T-helper 2 cell (primary cell): ENCODE results near the gene RAB39A.

Experiments
- DNase-seq, 5 experiments: peaks; one replicate each; pipeline versions ENCODE4 v3.0.0 to v3.0.0-alpha.2; 2012 to 2022

Gene RAB39A

DNA sequence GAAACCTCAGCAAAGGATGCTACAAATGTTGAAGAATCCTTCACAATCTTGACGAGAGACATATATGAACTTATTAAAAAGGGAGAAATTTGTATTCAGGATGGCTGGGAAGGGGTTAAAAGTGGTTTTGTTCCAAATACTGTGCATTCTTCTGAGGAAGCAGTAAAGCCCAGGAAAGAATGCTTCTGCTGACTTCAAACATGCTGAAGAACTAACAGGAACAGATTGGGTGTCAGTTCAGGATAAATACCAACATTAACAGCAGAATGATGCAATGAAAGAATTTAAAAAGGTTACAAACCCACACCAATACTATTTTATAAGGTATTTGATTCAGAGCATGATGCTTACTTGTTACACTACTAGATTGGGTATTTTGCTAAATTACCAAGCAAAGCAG is 33.9 kb downstream of the RAB39A start:
- no peak for DNase-seq

DNA sequence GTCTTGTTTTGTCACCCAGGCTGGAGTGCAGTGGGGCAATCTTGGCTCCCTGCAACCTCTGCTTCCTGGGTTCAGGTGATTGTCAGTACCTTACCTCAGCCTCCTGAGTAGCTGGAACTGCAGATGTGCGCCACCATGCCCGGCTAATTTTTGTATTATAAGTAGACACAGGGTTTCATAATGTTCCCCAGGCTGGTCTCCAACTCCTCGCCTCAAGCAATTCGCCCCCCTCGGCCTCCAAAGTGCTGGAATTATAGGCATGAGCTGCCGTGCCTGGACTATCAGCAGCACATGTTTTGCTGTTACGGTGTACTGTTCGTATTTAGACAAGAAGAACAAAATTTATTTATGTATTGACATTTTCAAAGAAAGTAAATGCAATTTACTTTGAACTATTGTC is 34.8 kb downstream of the RAB39A start:
- DNase-seq = no peak

DNA sequence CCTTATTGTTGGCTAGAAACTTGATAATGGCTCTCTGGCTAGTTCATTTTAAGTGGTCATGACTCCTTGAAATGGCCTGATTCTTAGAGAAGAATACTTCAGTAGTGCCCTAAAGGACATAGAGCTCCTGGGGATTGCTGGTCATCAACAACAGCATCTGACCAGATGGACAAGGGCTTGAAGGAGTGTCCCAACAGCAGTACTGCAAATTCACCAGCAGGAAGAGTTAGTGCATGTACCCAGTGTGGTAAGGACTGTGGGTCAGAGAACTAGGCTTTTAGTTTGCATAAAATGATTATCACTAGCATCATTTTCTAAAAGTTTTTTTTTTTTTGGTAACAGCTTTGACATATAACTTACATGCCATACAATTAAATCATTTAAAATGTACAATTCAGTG is 41.0 kb downstream of the RAB39A start:
- DNase-seq = no peak

DNA sequence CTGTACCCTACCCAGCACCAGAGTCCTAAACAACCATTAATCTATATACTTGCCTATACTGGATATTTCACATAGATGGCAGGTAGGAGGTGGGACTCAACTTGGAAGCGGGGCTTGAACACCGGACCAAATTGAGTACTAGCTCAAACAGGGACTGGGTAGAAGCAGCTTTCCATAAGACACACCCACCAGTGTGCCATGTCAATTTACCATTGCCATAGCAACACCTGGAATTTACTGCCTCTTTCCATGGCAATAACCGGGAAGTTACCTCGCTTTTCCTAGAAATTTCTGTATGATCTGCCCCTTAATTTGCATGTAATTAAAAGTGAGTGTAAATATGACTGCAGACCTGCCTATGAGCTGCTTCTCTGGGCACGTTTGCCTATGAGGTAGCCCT is 41.8 kb downstream of the RAB39A start:
- DNase-seq = no peak

DNA sequence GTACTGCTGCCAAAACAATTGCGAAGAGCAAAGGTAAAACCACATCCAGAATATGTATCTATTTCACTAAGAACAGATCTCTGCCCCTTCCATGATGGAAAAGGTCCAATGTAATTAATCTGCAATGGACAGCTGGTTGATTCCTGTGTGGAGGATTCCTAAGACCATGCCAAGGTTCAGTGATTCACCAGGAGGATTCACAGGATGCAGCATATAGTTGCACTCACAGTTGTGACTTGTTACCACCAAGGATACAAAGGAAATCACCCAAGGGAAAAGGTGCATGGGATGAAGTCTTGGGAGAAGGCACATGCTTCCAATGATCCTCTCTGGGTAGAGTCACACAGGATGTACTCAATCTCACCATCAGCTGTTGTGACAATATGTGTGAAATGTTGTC is 45.4 kb downstream of the RAB39A start:
- DNase-seq = no peak

DNA sequence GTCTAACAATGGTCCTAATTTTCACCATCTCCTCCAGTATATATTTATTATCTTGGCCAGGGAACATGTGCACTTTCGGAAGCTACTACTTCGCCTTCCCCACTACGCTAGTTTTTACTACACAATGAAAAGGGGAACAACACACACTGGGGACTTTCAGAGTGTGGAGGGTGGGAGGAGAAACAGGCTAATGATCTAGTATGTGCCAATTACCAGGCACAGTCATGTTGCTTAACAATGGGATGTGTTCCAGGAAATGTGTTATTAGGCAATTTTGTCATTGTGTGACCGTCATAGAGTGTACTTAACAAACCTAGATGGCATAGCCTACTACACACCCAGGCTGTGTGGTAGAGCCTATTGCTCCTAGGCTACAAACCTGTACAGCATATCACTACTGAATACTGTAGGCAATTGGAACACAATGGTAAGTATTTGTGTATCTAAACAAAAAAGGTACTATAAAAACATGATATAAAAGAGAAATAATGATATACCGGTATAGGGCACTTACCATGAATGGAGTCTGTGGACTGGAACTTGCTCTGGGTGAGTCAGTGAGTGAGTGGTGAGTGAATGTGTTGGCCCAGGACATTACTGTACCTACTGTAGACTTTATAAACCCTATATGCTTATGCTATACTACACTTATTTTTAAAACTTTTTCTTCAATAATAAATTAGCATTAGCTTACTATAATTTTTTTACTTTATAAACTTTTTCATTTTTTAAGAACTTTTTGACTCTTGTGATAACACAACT is 60.3 kb downstream of the RAB39A start:
- no peak for DNase-seq

DNA sequence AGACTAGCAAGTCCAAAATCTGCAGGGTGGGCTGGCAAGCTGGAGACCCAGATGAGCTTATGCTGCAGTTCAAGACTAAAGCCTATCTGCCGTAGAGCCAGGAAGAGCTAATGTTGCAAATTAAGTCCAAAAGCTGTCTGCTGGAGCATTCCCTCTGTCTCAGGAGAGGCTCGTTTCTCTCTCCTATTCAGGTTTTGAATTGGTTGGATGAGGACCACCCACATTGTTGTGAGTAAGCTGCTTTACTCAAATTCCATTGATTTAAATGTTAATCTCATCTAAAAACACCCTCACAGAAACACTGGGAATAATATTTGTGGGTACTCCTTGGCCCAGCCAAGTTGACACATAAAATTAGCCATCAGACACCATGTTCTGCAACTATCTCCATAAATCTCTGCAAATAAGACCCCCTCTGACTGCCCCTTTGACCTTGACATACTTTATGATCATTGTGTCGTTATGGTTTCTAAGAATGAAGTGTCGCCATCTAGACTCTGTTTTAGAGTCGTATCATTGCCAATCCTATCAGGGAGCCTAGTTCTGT is 63.7 kb downstream of the RAB39A start:
- no peak for DNase-seq

DNA sequence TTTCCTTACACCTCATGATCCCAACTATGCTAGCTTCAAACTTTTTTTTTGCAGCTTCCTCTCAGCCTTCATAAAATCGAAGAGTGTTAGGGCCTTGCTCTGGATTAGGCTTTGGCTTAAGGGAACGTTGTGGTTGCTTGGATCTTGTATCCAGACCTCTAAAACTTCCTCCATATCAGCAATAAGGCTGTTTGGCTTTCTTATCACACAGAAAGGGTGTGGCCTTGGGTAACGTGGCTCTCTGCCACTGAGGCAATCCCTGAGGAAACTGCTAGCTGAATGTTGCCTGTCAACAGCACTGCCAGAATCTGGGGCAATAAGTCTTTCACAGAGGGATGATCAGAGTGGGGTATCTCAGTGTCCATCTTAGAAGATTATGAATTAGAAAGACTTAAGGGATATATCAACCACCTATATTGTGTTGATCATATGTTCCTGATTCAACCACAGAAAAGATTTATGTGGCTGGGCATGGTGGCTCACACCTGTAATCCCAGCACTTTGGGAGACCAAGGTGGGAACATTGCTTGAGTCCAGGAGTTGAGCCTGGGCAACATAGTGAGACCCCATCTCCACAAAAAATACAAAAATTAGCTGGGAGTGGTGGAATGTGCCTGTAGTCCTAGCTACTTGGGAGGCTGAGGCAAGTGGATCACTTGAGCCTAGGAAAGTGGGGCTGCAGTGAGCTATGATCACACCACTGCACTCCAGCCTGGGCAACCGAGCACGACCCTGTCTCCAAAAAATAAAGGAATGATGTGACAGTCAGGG is 67.9 kb downstream of the RAB39A start:
- DNase-seq = no peak

DNA sequence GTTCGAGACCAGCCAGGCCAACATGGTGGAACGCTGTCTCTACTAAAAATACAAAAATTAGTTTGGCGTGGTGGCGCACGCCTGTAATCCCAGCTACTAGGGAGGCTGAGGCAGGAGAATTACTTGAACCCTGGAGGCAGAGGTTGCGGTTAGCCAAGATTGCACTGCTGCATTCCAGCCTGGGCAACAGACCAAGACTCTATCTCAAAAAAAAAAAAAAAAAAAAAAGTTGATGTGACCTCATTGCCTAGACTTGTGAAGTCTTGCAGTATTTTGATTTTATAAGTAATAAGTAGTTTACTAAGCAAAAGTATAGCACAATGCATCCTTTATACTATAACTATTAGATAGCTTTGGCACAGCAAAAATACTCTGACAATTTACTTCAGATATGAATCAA is 70.5 kb downstream of the RAB39A start:
- no peak for DNase-seq

DNA sequence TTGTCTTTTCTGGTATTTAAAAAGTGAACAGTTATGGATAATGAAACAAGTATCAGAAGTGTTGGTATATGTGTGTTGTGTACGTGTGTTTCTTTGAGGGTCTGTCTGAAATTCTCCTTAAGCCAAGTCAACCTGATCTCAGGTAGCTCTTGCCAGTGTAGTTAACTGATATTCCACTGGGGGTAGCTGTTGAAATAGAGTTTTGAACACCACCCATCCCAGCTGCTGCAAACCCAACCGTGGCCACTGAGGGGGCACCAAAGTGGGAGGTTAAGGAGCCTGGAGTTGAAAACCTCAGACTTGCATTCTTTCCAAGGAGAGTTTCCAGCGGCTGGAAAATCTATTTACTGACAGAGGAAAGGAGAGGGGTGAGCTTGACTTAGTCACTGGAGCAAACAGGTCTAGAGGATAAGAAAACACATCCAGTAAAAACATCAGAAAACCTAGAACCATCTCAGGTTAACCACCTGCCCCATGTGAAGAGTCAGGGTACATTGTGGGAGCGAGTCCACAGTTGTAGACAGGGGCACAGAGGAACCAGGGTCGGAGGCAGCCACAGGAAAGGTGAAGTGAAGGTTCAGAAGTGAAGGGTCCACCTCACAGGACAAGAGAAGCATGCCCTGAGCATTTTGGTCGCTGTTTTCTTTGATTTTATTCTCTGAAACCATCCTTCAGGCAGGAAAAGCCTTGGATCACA is 71.7 kb downstream of the RAB39A start:
- peak in 2 of 5 experiments; percentile 8 to 43 for DNase-seq

DNA sequence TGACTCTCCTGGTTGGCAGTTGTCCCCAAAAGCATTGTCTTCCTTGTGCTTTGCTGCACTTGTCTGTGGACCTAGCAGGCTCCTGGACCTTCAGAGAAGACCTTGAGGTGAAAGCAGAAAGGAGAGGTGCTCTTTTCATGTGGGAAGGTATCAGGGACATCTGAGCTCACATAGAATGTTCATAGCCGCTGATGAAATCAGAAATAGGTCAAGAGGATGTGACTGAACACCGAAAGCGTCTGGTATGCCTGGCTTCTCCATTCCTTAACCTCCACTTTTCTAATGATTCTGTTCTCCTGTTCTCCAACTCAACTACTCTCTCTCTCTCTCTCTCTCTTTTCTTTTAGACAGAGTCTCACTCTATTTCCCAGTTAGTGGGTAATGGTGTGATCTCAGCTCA is 74.2 kb downstream of the RAB39A start:
- no peak for DNase-seq

DNA sequence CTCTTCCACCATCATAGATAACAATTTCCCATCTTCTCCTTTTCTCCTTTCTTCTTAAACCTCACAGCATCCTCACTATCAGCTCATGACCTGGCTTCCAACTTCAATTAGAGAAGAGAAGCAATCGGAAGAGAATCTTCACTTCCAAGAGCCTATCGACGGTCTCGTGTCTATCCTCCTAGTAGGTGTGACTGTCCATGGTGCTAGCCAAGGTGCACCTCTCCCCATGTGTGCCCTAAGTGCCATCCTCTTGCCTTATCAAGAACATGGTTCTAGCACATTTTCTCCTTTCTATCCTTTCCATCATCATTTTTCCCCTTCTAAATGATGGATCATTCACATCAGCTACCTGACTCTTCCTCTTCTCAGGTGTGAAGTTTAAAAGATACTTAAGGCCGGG is 75.4 kb downstream of the RAB39A start:
- no peak for DNase-seq

DNA sequence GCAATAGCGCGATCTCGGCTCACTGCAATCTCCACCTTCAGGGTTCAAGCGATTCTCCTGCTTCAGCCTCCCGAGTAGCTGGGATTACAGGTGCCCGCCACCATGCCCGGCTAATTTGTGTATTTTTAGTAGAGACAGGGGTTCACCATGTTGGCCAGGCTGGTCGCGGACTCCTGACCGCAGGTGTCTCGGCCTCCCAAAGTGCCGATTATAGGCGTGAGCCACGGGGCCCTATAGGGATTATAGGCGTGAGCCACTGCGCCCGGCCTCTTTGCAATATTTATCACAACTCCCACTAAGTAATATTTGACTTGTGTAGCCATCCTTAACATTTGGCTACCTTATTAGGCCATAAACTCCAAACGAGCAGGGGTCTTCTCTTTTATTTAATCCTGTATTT is 79.6 kb downstream of the RAB39A start:
- DNase-seq = no peak

DNA sequence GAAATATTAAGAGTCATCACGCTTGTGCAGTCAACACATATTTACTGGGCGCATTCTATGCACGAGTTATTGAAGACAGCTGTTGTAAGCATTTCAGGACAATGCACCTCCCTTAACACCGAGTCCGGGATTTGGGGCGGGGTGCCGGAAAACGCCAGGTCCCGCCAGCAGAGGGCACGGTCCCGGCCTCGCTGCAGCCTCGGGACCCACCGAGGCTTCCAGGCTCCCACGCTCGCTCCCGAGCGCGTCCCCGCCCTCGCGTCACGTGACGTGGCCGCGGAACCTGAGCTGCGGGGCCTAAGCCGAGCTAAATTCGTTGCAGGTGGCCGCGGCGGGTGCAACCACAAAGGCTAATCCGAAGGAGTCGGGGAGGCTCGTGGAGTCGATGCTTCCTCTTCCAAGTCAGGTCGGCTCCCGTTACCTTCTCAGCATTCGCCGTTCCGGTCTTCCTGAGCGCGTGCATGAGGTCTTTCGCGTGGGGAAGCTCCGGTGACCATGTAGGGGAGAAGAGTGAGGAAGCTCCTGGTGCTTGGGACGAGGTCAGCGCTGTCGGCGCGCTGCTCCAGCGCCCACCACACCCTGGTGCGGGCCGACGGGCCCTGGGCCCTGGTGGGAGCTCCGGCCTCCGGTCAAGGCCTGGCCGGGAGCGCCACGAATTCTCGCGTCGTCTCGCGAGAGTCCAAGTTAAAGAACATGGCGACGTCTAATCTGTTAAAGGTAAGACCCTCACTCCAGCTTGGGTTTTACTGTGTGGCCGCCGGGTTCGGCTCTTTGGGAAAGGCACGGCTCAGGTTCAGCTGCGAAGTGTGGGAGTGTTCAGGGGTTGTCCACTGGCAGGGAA is 80.6 kb downstream of the RAB39A start, which contains the start of gene CUL5:
CUL5 (plus strand) TSS at position 243 of the 841 bp plus-strand sequence; CDS start at position 694, 451 bp downstream.
- peak; percentile 75 to 92 (median 85) for DNase-seq

DNA sequence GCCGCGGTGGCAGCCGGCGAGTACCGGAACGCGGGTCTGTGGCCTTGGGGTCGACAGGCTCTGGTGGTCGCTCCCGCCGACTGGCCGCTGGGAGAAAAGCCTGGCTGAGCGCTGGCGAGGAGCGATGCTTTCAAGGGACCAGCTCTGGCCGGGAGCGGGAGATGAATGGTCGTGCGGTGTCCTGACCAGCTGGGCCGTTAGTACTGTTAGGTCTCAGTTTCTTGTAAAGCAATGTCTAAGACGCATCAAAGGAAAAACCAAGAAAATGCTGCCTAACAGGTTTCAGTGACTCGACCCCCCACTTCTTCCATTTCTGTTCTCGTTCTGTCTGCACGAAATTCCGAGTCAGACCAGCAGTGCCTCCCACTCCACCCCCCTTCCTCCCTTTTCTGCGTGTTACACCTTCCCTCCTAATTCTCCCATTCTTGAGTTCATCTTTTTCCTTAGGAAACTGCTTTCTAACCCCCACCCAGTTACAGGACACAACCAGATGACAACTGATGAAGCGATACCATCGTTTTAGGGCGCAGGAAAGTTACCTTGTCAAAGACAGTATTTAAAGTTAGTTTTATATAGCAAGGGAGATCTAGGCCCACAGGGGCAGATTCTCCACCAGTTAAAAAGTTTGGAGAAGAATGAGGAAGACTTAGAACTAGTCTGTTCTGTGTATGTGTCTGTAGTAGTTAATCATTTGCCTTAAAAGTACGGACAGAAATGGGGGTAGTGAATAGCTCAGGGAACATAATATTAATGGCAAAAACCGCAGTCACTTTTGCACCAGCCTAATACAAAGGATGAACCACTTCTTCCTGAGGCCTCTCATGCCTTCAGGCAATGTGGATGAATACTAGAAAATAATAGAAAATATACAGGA is 81.5 kb downstream of the RAB39A start:
- DNase-seq = peak in 1 of 5 experiments; percentile 9

DNA sequence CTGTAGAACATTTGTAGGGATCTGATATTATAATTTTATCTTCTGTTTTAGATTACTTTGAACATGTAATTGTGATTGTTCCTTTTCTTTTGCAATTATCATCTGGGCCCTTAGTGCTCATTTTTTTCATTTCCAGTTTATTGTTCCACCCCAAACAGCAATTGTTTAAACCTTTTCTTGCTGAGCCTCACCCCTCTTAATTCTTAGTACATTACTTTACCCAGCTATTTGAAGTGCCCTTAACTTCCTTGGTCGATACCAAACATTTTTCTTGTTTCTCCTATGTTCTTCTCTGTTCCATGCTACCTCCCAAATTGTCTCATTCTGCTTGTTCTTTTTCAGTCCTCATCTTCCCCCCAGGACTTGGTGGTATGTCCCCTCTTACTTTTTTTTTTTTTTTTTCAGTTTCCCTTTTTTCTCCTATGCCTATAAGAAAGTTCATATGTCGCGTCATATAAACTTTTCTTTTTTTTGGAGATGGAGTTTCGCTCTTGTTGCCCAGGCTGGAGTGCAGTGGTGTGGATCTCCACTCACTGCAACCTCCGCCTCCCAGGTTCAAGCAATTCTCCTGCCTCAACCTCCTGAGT is 84.0 kb downstream of the RAB39A start:
- no peak for DNase-seq
